BE2C (cell line): Measurements from ENCODE around the gene CEP350.

Source experiments
- DNase-seq: peaks from one replicate; pipeline ENCODE4 v3.0.0-alpha.2; 2020
- H3K27me3 ChIP-seq: fragments of 250-450 bp; sonication (Bioruptor Pico); 2 replicates; pipeline ENCODE4 v1.5.1; 2020; ENCODE audit warnings: mild to moderate bottlenecking
- H3K36me3 ChIP-seq: fragments of 250-450 bp; sonication (Bioruptor Pico); 2 replicates; pipeline ENCODE4 v1.5.1; 2020; ENCODE audit warnings: mild to moderate bottlenecking
- H3K4me1 ChIP-seq: fragments of 250-450 bp; sonication (Bioruptor Pico); 2 replicates; pipeline ENCODE4 v1.5.1; 2020
- H3K4me3 ChIP-seq: 2 replicates; pipeline ENCODE4 v1.5.1; 2011; ENCODE audit warnings: low read depth, low read length
- H3K9me3 ChIP-seq: fragments of 250-450 bp; sonication (Bioruptor Pico); 2 replicates; pipeline ENCODE4 v1.5.1; 2020
- TF ChIP-seq, protein P1 (sequence below): IDR thresholded peaks from 2 replicates; pipeline ENCODE4 v1.5.1; 2012; ENCODE audit warnings: mild to moderate bottlenecking, low read depth, low read length

CEP350 gene

GRCh38 chr1:179968284-179968993, 13.8 kb downstream of the CEP350 start:
- Histone ChIP-seq H3K4me3 (no peak overlapping the region), H3K9me3 (no peaks in the 10 kb centered on the region), H3K27me3 (no peaks in the 10 kb centered on the region), H3K36me3 (no peaks in the 10 kb centered on the region), H3K4me1 (no peaks in the 10 kb centered on the region; the same call in none of the 2 replicates)
- no peak for DNase-seq
- TF ChIP-seq, protein P1, sequence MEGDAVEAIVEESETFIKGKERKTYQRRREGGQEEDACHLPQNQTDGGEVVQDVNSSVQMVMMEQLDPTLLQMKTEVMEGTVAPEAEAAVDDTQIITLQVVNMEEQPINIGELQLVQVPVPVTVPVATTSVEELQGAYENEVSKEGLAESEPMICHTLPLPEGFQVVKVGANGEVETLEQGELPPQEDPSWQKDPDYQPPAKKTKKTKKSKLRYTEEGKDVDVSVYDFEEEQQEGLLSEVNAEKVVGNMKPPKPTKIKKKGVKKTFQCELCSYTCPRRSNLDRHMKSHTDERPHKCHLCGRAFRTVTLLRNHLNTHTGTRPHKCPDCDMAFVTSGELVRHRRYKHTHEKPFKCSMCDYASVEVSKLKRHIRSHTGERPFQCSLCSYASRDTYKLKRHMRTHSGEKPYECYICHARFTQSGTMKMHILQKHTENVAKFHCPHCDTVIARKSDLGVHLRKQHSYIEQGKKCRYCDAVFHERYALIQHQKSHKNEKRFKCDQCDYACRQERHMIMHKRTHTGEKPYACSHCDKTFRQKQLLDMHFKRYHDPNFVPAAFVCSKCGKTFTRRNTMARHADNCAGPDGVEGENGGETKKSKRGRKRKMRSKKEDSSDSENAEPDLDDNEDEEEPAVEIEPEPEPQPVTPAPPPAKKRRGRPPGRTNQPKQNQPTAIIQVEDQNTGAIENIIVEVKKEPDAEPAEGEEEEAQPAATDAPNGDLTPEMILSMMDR: no peak

DNA sequence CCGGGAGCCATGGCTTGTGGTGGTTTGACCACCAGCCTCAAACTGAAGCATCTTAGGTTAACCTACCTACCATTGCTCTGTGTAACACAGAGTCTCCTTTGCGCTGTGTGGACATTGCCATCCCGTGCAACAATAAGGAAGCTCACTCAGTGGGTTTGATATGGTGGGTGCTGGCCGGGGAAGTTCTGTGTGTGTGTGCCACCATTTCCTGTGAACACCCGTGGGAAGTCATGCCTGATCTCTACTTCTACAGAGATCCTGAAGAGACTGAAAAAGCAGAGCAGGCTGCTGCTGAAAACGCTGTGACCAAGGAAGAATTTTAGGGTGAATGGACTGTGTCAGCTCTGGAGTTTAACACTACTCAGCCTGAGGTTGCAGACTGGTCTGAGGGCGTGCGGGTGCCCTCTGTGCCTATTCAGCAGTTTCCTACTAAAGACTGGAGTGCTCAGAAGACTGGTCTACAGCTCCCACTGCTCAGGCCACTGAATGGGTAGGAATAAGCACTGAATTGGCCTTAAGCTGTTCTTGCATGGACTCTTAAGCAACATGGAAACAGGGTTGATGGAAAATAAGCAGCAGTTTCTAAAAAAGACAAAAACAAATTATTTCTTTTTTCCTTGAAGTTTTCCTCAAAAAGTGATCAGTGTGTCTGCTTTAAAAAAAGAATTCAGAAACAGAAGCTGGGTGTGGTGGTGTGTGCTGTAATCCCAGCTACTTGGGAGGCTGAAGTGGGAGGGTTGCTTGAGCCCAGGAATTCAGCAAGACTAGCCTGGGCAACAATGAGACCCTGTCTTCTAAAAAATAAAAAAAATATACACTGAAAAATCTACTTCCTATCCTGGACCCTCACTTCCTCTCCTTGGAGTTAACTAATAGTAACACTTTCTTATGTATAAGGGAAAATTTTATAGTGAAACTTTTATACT, 14.6 kb downstream of the CEP350 start:
- H3K36me3 ChIP-seq: no peaks in the 10 kb centered on the region

DNA sequence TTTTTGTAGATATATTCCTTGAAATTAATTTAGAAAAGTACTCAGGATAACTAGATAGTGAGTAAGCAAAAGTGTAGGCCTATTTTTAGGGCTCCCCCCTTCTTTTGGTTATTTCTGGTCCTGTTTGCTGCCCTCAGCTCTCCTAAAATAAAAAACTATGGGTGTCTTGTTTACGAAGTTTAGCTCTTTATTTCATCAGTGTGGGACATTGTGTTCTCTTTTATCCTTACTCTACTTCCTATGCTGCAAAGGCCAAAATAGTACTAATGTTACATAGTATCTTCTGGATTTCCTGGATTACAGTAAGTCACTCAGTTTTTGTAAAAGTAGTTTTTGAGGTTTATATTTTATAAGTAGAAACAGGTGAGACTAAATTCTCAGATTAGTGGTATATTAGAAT, 15.4 kb downstream of the CEP350 start:
- TF ChIP-seq, protein P1: no peak
- Histone ChIP-seq H3K27me3 (no peaks in the 10 kb centered on the region), H3K9me3 (no peaks in the 10 kb centered on the region), H3K4me1 (no peaks in the 10 kb centered on the region; the same call in none of the 2 replicates), H3K4me3 (no peak overlapping the region), H3K36me3 (no peaks in the 10 kb centered on the region)
- DNase-seq: no peak

More for the DNA sequence above, 14.6 kb downstream of the CEP350 start:
- no peak for DNase-seq
- no peaks in the 10 kb centered on the region for H3K27me3 ChIP-seq
- TF ChIP-seq, protein P1: no peak
- H3K4me1 ChIP-seq: no peaks in the 10 kb centered on the region; the same call in none of the 2 replicates
- H3K9me3 ChIP-seq: no peaks in the 10 kb centered on the region
- H3K4me3 ChIP-seq: no peak overlapping the region

DNA sequence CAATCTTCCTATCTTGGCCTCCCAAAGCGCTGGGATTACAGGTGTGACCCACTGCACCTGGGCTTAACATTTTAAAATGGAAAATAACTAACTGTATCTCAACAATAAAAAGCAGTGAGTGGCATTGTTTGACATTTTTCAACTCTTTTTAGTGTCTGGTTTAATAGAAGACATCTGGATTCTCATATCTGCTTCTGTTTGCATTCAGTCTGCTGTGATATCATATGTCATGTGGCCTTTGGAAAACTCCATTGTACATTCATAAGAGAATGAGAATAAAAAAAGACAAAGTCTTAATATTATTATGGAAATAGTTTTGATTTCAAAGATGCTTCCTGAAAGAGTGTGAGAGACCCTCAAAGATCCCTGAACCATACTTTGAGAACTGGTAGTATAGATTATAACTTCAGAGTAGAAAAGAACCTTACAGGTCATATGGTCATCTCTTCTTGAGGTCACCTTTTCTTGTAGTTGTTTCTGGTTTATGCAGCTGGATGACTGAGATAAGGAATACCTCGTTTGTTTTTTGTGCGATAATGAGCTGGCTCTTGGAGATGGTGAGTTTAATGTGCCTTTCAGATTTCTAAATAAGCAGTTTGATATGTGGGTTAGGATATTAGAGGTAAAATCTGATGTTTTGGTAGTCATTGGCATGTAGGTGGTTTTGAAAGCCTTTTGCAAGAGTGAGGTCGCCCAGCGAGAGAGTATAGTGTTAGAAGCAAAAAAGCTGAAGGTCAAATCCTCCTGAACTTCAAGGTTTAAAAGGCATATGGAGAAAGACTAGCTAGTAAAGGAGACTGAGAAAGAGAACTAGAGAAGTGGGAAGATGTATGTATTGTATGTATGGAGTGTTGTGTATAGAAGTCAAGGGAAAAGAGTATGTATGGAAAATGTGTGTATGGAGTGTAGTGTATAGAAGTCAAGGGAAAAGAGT, 17.2 kb downstream of the CEP350 start:
- TF ChIP-seq, protein P1: no peak
- no peak overlapping the region for H3K4me3 ChIP-seq
- no peak for DNase-seq
- H3K36me3 ChIP-seq: no peaks in the 10 kb centered on the region
- H3K27me3 ChIP-seq: no peaks in the 10 kb centered on the region
- H3K4me1 ChIP-seq: peaks cover 2% of the 10 kb centered on the region
- H3K9me3 ChIP-seq: no peaks in the 10 kb centered on the region

DNA sequence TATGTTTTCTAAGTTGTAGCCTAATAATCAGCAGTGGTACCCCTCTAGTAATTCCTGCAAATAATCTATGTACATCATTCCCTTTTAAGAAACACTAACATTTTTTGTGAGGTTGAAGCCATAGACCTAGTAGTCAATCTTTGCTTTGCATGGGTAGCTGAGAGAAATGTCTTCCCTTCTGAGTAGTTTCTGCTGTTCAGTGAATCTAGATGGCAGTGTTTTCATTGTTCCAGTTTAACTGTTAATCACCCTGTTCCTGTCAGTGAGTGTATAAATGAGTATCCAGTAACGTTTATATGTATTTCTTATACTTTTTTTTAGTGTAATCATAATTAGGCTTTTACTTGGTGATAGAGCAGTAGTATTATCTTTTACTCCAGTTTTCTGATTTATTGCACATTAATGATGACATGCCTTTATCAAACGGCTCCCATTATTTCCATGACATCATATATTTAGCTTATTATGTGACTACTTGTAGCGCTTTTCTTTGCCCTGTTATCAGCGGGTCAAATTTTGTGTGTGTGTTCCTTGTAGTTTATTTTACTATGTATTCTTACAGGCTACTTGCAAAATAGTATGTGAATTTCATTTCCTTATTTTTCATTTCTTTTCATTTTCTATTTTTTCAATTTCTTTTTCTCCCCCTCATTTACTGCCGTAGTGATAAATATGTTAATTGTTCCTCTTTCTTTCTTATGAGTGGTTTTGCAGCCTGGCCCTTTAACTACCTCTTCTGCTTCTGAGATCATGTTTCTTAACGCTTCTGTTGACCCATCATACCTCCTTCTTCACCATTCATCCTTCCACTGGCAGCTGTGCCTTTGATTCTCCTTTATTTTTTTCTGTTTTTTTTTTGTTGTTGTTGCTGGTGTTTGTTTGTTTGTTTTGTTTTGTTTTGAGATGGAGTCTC, 18.8 kb downstream of the CEP350 start:
- no peaks in the 10 kb centered on the region for H3K9me3 ChIP-seq
- H3K27me3 ChIP-seq: no peaks in the 10 kb centered on the region
- peaks cover 10% of the 10 kb centered on the region for H3K4me1 ChIP-seq
- no peaks in the 10 kb centered on the region for H3K36me3 ChIP-seq
- no peak overlapping the region for H3K4me3 ChIP-seq
- TF ChIP-seq, protein P1: no peak
- no peak for DNase-seq
